K562 (cell line): ENCODE measurements around the gene CROCC2. TPM values are rescaled to one million over a fixed set of nuclear protein-coding genes. Genes with fewer than 3 reads are reported as not detected.

Experiments
- ATAC-seq: fragments of 200-7000 bp; cut with Tn5 transposase; 3 replicates; pipeline ENCODE4 v1.9.1; 2020; ENCODE audit warnings: moderate library complexity
- BruUV-seq: library from RNA; stranded (reverse); fragments of 400-500 nt; replicated peaks from 2 replicates; lab custom pipeline; 2021; lab: Mats Ljungman, UMichigan
- CTCF ChIA-PET: fragments of 300-600 bp; formaldehyde crosslinking; extraction: SDS; loops from one replicate; lab custom pipeline; 2021; ENCODE audit warnings: low intra/inter-chr PET ratio; lab: Yijun Ruan, JAX
- POLR2A ChIA-PET: fragments of 300-600, 350-650 bp; sonication (Branson Sonifier 250); formaldehyde crosslinking; extraction: SDS; loops from one replicate; lab custom pipeline; 2021; ENCODE audit warnings: antibody characterized with exemption, inconsistent platforms; lab: Yijun Ruan, JAX
- DNase-seq, 4 experiments: peaks; one replicate each; pipeline versions ENCODE4 v3.0.0 to v3.0.0-alpha.2; 2011 to 2018; ENCODE audit warnings: low spot score in 3 of 4, mixed read lengths in 3 of 4; ENCODE audit errors: extremely low read depth in 1 of 4
- FAIRE-seq: peaks from 2 replicates; lab custom pipeline; 2011; peaks lifted over from hg19 to GRCh38; lab: Jason Lieb, UNC
- H2AFZ ChIP-seq: 2 replicates; pipeline ENCODE4 v1.6.0; 2011; ENCODE audit warnings: low read depth, low read length, control low read depth, inconsistent platforms
- H3K27ac ChIP-seq: fragments of 200-600 bp; 3 replicates; pipeline ENCODE4 v1.8.0; 2011; ENCODE audit warnings: low read depth, mild to moderate bottlenecking, control low read depth, inconsistent platforms, low read length, moderate library complexity, mixed read lengths; ENCODE audit errors: extremely low read depth
- H3K27me3 ChIP-seq, 2 experiments: fragments of 300-600 bp in 1 of 2; 2 replicates in 1 of 2; 3 replicates in 1 of 2; pipeline versions ENCODE4 v1.6.0 to v1.8.0; 2011; ENCODE audit warnings: inconsistent platforms in 2 of 2, low read length in 2 of 2, mild to moderate bottlenecking in 1 of 2, mixed read lengths in 1 of 2, moderate library complexity in 1 of 2; ENCODE audit not compliant: control insufficient read depth in 2 of 2, insufficient read depth in 2 of 2
- H3K36me3 ChIP-seq: fragments of 300-600 bp; 3 replicates; pipeline ENCODE4 v1.8.0; 2011; ENCODE audit warnings: mild to moderate bottlenecking, low read length, inconsistent platforms; ENCODE audit not compliant: control insufficient read depth, insufficient read depth
- H3K4me1 ChIP-seq, 2 experiments: fragments of 200-600 bp in 1 of 2; replicated peaks in 1 of 2; 2 replicates in 1 of 2; 3 replicates in 1 of 2; pipeline versions ENCODE4 v1.5.1 to v1.8.0; 2011; ENCODE audit warnings: inconsistent platforms in 2 of 2, low read length in 2 of 2, mild to moderate bottlenecking in 1 of 2, mixed read lengths in 1 of 2, moderate library complexity in 1 of 2; ENCODE audit not compliant: control insufficient read depth in 2 of 2, insufficient read depth in 2 of 2
- H3K4me2 ChIP-seq: 2 replicates; pipeline ENCODE4 v1.6.1; 2011; ENCODE audit warnings: low read length, control low read depth, inconsistent platforms, mixed read lengths; ENCODE audit not compliant: insufficient read depth
- H3K4me3 ChIP-seq: fragments of 200-600 bp; sonication (generic), shearing (Covaris generic); 2 replicates; pipeline ENCODE4 v1.5.1; 2016; ENCODE audit warnings: control low read depth, inconsistent platforms
- H3K79me2 ChIP-seq: fragments of 200-600 bp; 3 replicates; pipeline ENCODE4 v1.8.0; 2011; ENCODE audit warnings: low read length, inconsistent platforms; ENCODE audit not compliant: control insufficient read depth, insufficient read depth
- H3K9ac ChIP-seq, 2 experiments: 2 replicates each; pipeline versions ENCODE4 v1.6.0 to v1.6.1; 2011; ENCODE audit warnings: low read depth in 2 of 2, low read length in 2 of 2, control low read depth in 1 of 2, inconsistent platforms in 1 of 2, mild to moderate bottlenecking in 1 of 2, mixed read lengths in 1 of 2; ENCODE audit not compliant: insufficient read depth in 1 of 2
- H3K9me1 ChIP-seq: one replicate; pipeline ENCODE4 v1.6.0; 2011; ENCODE audit warnings: inconsistent platforms, mild to moderate bottlenecking, low read length, moderate library complexity; ENCODE audit not compliant: control insufficient read depth, insufficient read depth
- H3K9me3 ChIP-seq: replicated peaks from 2 replicates; pipeline ENCODE4 v1.5.1; 2011; ENCODE audit warnings: low read depth, low read length, inconsistent platforms; ENCODE audit not compliant: control insufficient read depth, insufficient read depth
- H4K20me1 ChIP-seq: replicated peaks from 2 replicates; pipeline ENCODE4 v1.6.1; 2011; ENCODE audit warnings: low read length, inconsistent platforms, mixed read lengths; ENCODE audit not compliant: control insufficient read depth, insufficient read depth
- ATF4 ChIP-seq: fragments of 450-650 bp; formaldehyde crosslinking; IDR thresholded peaks from 2 replicates; pipeline ENCODE4 v1.4.0; 2022; ENCODE audit warnings: mild to moderate bottlenecking, moderate library complexity
- EWSR1 ChIP-seq: fragments of 450-650 bp; IDR thresholded peaks from 2 replicates; pipeline ENCODE4 v1.6.1; 2018; ENCODE audit warnings: borderline replicate concordance, mild to moderate bottlenecking, low read depth, moderate library complexity; ENCODE audit not compliant: partially characterized antibody
- GABPB2 ChIP-seq: fragments of 250-450 bp; sonication (Bioruptor Pico); conservative IDR thresholded peaks from 2 replicates; pipeline ENCODE4 v1.5.1; 2021; ENCODE audit warnings: mild to moderate bottlenecking
- HDAC1 ChIP-seq, 2 experiments: fragments of 450-650 bp; IDR thresholded peaks; 2 replicates each; pipeline ENCODE4 v1.6.1; 2016 to 2017; ENCODE audit warnings: inconsistent platforms in 1 of 2, mild to moderate bottlenecking in 1 of 2, moderate library complexity in 1 of 2
- HNRNPLL ChIP-seq: fragments of 200-400 bp; formaldehyde crosslinking; IDR thresholded peaks from 2 replicates; pipeline ENCODE4 v1.6.1; 2017; ENCODE audit warnings: low read length, low read depth, mild to moderate bottlenecking; ENCODE audit not compliant: poor library complexity, severe bottlenecking
- HOXB6 ChIP-seq: fragments of 250-450 bp; sonication (Bioruptor Pico); IDR thresholded peaks from 2 replicates; pipeline ENCODE4 v1.5.1; 2022; ENCODE audit warnings: mild to moderate bottlenecking, borderline replicate concordance
- KLF6 ChIP-seq: fragments of 250-450 bp; sonication (Bioruptor Pico); IDR thresholded peaks from 2 replicates; pipeline ENCODE4 v1.4.0; 2020; ENCODE audit warnings: mild to moderate bottlenecking, moderate library complexity, borderline replicate concordance
- MIER1 ChIP-seq: fragments of 450-650 bp; IDR thresholded peaks from 2 replicates; pipeline ENCODE4 v1.6.1; 2016; ENCODE audit warnings: antibody characterized with exemption, mild to moderate bottlenecking, low read depth
- MTA2 ChIP-seq: fragments of 450-650 bp; IDR thresholded peaks from 2 replicates; pipeline ENCODE4 v1.6.1; 2016; ENCODE audit warnings: low read depth
- NCOA6 ChIP-seq: fragments of 450-650 bp; IDR thresholded peaks from 2 replicates; pipeline ENCODE4 v1.6.1; 2017; ENCODE audit warnings: mild to moderate bottlenecking
- PHTF2 ChIP-seq: fragments of 250-450 bp; sonication (Bioruptor Pico); IDR thresholded peaks from 2 replicates; pipeline ENCODE4 v1.5.0; 2021; ENCODE audit warnings: mild to moderate bottlenecking
- SNRNP70 ChIP-seq: fragments of 200-400 bp; formaldehyde crosslinking; optimal IDR thresholded peaks from 2 replicates; pipeline ENCODE3; 2017; ENCODE audit warnings: low read depth, low read length
- STAT5B ChIP-seq: fragments of 250-450 bp; sonication (Bioruptor Pico); IDR thresholded peaks from 2 replicates; pipeline ENCODE4 v1.8.0; 2021; ENCODE audit warnings: mild to moderate bottlenecking, inconsistent platforms
- ZBTB12 ChIP-seq: fragments of 250-450 bp; sonication (Bioruptor Pico); IDR thresholded peaks from 2 replicates; pipeline ENCODE4 v1.4.0; 2020
- ZC3H11A ChIP-seq: IDR thresholded peaks from 2 replicates; pipeline ENCODE4 v1.6.1; 2012; ENCODE audit warnings: low read depth, low read length, improper control_type of control experiment
- ZNF133 ChIP-seq: fragments of 250-450 bp; sonication (Bioruptor Pico); IDR thresholded peaks from 2 replicates; pipeline ENCODE4 v1.4.0; 2020; ENCODE audit warnings: mild to moderate bottlenecking
- ZNF79 ChIP-seq: fragments of 250-450 bp; sonication (Bioruptor Pico); IDR thresholded peaks from 2 replicates; pipeline ENCODE4 v1.4.0; 2020; ENCODE audit warnings: low read depth, mild to moderate bottlenecking, moderate library complexity
- whole genome bisulfite sequencing: fragments of 100-300 bp; shearing (Covaris generic); methylation state at CpG from one replicate; pipeline ENCODE4 v1.1.6; 2016; ENCODE audit warnings: low coverage, mixed read lengths; ENCODE audit not compliant: insufficient coverage; ENCODE audit errors: missing lambda C conversion rate; 5-methylcytosine and 5-hydroxymethylcytosine counted together
- in situ Hi-C: fragments of 300-500 bp; cut with MboI; formaldehyde crosslinking; loops from 4 replicates; pipeline ENCODE4 v1.15.0; 2018; ENCODE audit warnings: inconsistent platforms, mixed read lengths
- intact Hi-C: fragments of 100-400 bp; cut with micrococcal nuclease; formaldehyde crosslinking; loops from 2 replicates; pipeline ENCODE4 v1.14.2; 2022
- polyA plus RNA-seq, 8 experiments: library from polyadenylated mRNA; depleted of rRNA in 4 of 8; stranded (reverse) in 5 of 8; unstranded in 3 of 8; fragments of >200 nt; fragmentation: Nextera tagmentation in 2 of 8; fragmentation: Illumina TruSeq in 1 of 8; extraction: Ambion mirVana in 2 of 8; extraction: Trizol in 1 of 8; gene quantifications; 2 replicates each; pipeline versions ENCODE4 v1.2.1 to v1.2.3, GENCODE V29; 2011 to 2014; ENCODE audit warnings: inconsistent platforms in 1 of 8, missing spikeins in 1 of 8
- total RNA-seq, 7 experiments: library from RNA; depleted of rRNA in 6 of 7; stranded (reverse); fragments of >200 nt in 6 of 7; fragmentation: Illumina TruSeq in 2 of 7; extraction: Trizol in 2 of 7; gene quantifications; 2 replicates each; pipeline versions ENCODE4 v1.2.1 to v1.2.3, GENCODE V29; 2011 to 2021; ENCODE audit warnings: low replicate concordance in 1 of 7
- TF ChIP-seq, protein P1 (sequence below): sonication (generic); formaldehyde crosslinking; IDR thresholded peaks from 2 replicates; pipeline ENCODE4 v1.8.0; 2023; ENCODE audit warnings: missing genetic modification reagents, mild to moderate bottlenecking, borderline replicate concordance

The CROCC2 gene
- total and polyA plus RNA-seq, 9 of the 15 experiments (the other 6 are each of a cell fraction or from before 2014, with no cell fraction given) = not detected

GRCh38 chr2:240947607-240948006 lies 41.5 kb downstream of the CROCC2 start:
- intact Hi-C loops = no loop called here
- Histone ChIP-seq H3K36me3 (no peaks in the 10 kb centered on the region), H4K20me1 (no peaks in the 10 kb centered on the region), H3K27ac (no peak overlapping the region), H3K9me1 (no peaks in the 10 kb centered on the region), H3K4me2 (no peak overlapping the region), H3K9ac (no peak overlapping the region), H3K4me1 (no peaks in the 10 kb centered on the region), H3K4me3 (no peak overlapping the region), H3K79me2 (no peaks in the 10 kb centered on the region), H3K9me3 (no peaks in the 10 kb centered on the region), H2AFZ (no peak overlapping the region), H3K27me3 (peaks cover 0 to 13% of the 10 kb centered on the region in 2 experiments; a peak in 2 of 5 replicates)
- ChIA-PET POLR2A (no interaction called here), CTCF (no interaction called here)
- DNase-seq = no peak
- in situ Hi-C loops = no loop called here
- 0% methylated on average over 2 of the region's 7 CpGs for WGBS
- no peak for ATAC-seq
- BruUV-seq = no TSS peak
- FAIRE-seq = no peak
- TF ChIP-seq ZC3H11A (no peak), HNRNPLL (no peak), MIER1 (no peak), HDAC1 (IDR thresholded peaks at IDR 0.05) (no peak), KLF6 (CRISPR knock-in tag) (no peak), ATF4 (CRISPR knock-in tag) (no peak), EWSR1 (no peak), ZNF133 (CRISPR knock-in tag) (no peak), ZNF79 (no peak), ZBTB12 (CRISPR knock-in tag) (no peak), STAT5B (CRISPR knock-in tag) (no peak), SNRNP70 (no peak), NCOA6 (no peak), GABPB2 (no peak), PHTF2 (no peak), MTA2 (no peak), HOXB6 (no peak)
- TF ChIP-seq, protein P1, sequence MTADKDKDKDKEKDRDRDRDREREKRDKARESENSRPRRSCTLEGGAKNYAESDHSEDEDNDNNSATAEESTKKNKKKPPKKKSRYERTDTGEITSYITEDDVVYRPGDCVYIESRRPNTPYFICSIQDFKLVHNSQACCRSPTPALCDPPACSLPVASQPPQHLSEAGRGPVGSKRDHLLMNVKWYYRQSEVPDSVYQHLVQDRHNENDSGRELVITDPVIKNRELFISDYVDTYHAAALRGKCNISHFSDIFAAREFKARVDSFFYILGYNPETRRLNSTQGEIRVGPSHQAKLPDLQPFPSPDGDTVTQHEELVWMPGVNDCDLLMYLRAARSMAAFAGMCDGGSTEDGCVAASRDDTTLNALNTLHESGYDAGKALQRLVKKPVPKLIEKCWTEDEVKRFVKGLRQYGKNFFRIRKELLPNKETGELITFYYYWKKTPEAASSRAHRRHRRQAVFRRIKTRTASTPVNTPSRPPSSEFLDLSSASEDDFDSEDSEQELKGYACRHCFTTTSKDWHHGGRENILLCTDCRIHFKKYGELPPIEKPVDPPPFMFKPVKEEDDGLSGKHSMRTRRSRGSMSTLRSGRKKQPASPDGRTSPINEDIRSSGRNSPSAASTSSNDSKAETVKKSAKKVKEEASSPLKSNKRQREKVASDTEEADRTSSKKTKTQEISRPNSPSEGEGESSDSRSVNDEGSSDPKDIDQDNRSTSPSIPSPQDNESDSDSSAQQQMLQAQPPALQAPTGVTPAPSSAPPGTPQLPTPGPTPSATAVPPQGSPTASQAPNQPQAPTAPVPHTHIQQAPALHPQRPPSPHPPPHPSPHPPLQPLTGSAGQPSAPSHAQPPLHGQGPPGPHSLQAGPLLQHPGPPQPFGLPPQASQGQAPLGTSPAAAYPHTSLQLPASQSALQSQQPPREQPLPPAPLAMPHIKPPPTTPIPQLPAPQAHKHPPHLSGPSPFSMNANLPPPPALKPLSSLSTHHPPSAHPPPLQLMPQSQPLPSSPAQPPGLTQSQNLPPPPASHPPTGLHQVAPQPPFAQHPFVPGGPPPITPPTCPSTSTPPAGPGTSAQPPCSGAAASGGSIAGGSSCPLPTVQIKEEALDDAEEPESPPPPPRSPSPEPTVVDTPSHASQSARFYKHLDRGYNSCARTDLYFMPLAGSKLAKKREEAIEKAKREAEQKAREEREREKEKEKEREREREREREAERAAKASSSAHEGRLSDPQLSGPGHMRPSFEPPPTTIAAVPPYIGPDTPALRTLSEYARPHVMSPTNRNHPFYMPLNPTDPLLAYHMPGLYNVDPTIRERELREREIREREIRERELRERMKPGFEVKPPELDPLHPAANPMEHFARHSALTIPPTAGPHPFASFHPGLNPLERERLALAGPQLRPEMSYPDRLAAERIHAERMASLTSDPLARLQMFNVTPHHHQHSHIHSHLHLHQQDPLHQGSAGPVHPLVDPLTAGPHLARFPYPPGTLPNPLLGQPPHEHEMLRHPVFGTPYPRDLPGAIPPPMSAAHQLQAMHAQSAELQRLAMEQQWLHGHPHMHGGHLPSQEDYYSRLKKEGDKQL (CRISPR knock-in tag) = no peak
